GM18498 (cell line): ENCODE data around the gene RPL23.

Experiments used
- ATAC-seq: cut with Tn5 transposase; IDR thresholded peaks from one replicate; pipeline ENCODE4 v1.9.1; 2021; ENCODE audit warnings: mild to moderate bottlenecking, moderate library complexity; ENCODE audit not compliant: unreplicated experiment

Gene RPL23

GRCh38 chr17:38853292-38854219 lies at the start of gene RPL23:
Gene RPL23 (minus strand): TSS chr17:38853721. CDS start chr17:38853710, 11 bp downstream.
- peak; percentile 89 for ATAC-seq

- no peak for ATAC-seq
Measured at GRCh38 chr17:38900978-38901656, 47.6 kb upstream of the RPL23 start.

GRCh38 chr17:38899421-38899820 lies 45.9 kb upstream of the RPL23 start:
- no peak for ATAC-seq

- peak; percentile 82 for ATAC-seq
Measured at GRCh38 chr17:38898812-38899348, 45.4 kb upstream of the RPL23 start.

GRCh38 chr17:38898291-38898679 lies 44.8 kb upstream of the RPL23 start:
- peak; percentile 30 for ATAC-seq

GRCh38 chr17:38897671-38898290 lies 44.3 kb upstream of the RPL23 start:
- no peak for ATAC-seq

GRCh38 chr17:38897176-38897575 lies 43.7 kb upstream of the RPL23 start:
- no peak for ATAC-seq

- ATAC-seq = no peak
Measured at GRCh38 chr17:38896346-38896954, 42.9 kb upstream of the RPL23 start.

GRCh38 chr17:38894276-38894675 lies 40.8 kb upstream of the RPL23 start:
- no peak for ATAC-seq

GRCh38 chr17:38893607-38894006 lies 40.1 kb upstream of the RPL23 start:
- no peak for ATAC-seq

GRCh38 chr17:38893113-38893512 lies 39.6 kb upstream of the RPL23 start:
- ATAC-seq = no peak

GRCh38 chr17:38892620-38893019 lies 39.1 kb upstream of the RPL23 start:
- no peak for ATAC-seq

- ATAC-seq = no peak
Measured at GRCh38 chr17:38892083-38892482, 38.6 kb upstream of the RPL23 start.

- no peak for ATAC-seq
Measured at GRCh38 chr17:38891441-38891840, 37.9 kb upstream of the RPL23 start.

GRCh38 chr17:38890410-38890746 lies 36.9 kb upstream of the RPL23 start:
- ATAC-seq = no peak

- no peak for ATAC-seq
Measured at GRCh38 chr17:38889745-38890409, 36.4 kb upstream of the RPL23 start.

GRCh38 chr17:38888842-38889241 lies 35.3 kb upstream of the RPL23 start:
- ATAC-seq = no peak

- no peak for ATAC-seq
Measured at GRCh38 chr17:38886643-38887010, 33.1 kb upstream of the RPL23 start.

GRCh38 chr17:38885728-38886642 lies 32.5 kb upstream of the RPL23 start:
- no peak for ATAC-seq
